MCF 10A (cell line): ENCODE measurements around the gene FRRS1L. TPM values are rescaled to one million over a fixed set of nuclear protein-coding genes. Genes with fewer than 3 reads are reported as not detected.

Source experiments
- BruUV-seq: library from RNA; stranded (reverse); fragments of 400-500 nt; replicated peaks from 2 replicates; lab custom pipeline; 2021; lab: Mats Ljungman, UMichigan
- CTCF ChIA-PET: fragments of 300-600 bp; sonication (Branson Sonifier 250); formaldehyde crosslinking; extraction: SDS; loops from one replicate; lab custom pipeline; 2021; ENCODE audit warnings: antibody characterized with exemption, inconsistent platforms; lab: Yijun Ruan, JAX
- POLR2A ChIA-PET: fragments of 300-600, 350-650 bp; sonication (Branson Sonifier 250); formaldehyde crosslinking; extraction: SDS; loops from one replicate; lab custom pipeline; 2020; ENCODE audit warnings: antibody characterized with exemption, inconsistent platforms; lab: Yijun Ruan, JAX
- DNase-seq: peaks from one replicate; pipeline ENCODE4 v3.0.0-alpha.2; 2018; ENCODE audit not compliant: unreplicated experiment
- H3K27ac Mint-ChIP-seq: one replicate; pipeline ENCODE4 v1.8.0; 2022; ENCODE audit warnings: mild to moderate bottlenecking, low read depth, mixed read lengths; ENCODE audit not compliant: unreplicated experiment
- H3K27me3 Mint-ChIP-seq: one replicate; pipeline ENCODE4 v1.8.0; 2022; ENCODE audit warnings: mixed read lengths; ENCODE audit not compliant: insufficient read depth, unreplicated experiment
- H3K36me3 Mint-ChIP-seq: one replicate; pipeline ENCODE4 v1.8.0; 2022; ENCODE audit warnings: mild to moderate bottlenecking, moderate library complexity, mixed read lengths; ENCODE audit not compliant: insufficient read depth, unreplicated experiment
- H3K4me1 Mint-ChIP-seq: one replicate; pipeline ENCODE4 v1.8.0; 2022; ENCODE audit warnings: mixed read lengths; ENCODE audit not compliant: insufficient read depth, unreplicated experiment
- H3K4me3 Mint-ChIP-seq: one replicate; pipeline ENCODE4 v1.8.0; 2022; ENCODE audit warnings: mild to moderate bottlenecking, moderate library complexity, mixed read lengths; ENCODE audit not compliant: unreplicated experiment
- H3K9me3 Mint-ChIP-seq: one replicate; pipeline ENCODE4 v1.8.0; 2022; ENCODE audit warnings: mixed read lengths; ENCODE audit not compliant: unreplicated experiment
- CTCF ChIP-seq: fragments of 200-600 bp; IDR thresholded peaks from one replicate; pipeline ENCODE4 v1.8.0; 2022; ENCODE audit warnings: antibody characterized with exemption, mild to moderate bottlenecking; ENCODE audit not compliant: unreplicated experiment
- intact Hi-C: fragments of 100-400 bp; cut with micrococcal nuclease; formaldehyde crosslinking; loops from 2 replicates; pipeline ENCODE4 v1.14.1; 2022
- total RNA-seq: library from RNA; stranded (reverse); gene quantifications from 2 replicates; pipeline ENCODE4 v1.2.3, GENCODE V29; 2022

Gene FRRS1L
- total RNA-seq, 1 experiment from 2014 or later, result not detected

DNA sequence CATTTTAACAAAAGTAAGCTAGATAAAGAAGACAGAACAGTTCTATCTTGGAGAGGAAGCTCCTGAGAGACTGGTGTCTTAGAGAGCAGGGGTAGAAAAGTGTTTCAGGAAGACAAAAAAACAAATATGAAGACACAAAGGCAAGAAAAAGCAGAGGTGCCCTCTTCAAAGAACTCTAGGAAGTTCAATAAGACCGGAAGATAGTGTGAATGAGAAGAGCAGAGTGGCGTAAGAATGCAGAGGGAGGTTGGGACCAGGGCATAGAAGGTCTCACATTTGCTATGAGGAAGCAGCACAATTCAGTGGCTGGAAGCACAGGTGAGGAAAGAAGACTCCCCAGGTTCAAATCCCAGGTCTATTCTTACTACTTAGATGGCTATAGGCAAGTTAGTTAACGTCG lies 69.9 kb downstream of the FRRS1L start:
- ChIA-PET CTCF (interaction anchor here (0.6 to 2.9 kb wide), 5 partner anchors 9 to 249 kb away, joined by 3 to 9 read pairs (median 4); no protein-coding TSS in a partner anchor), POLR2A (interaction anchor here (0.9 to 3.6 kb wide), 4 partner anchors 9 to 80 kb away, joined by 3 to 35 read pairs (median 4); partner anchors contain the start of gene TMEM245)
- peaks cover 34% of the 10 kb centered on the region for H3K36me3 Mint-ChIP-seq
- no peak for TF ChIP-seq CTCF
- H3K4me1 Mint-ChIP-seq, result peaks cover 54% of the 10 kb centered on the region
- no TSS peak for BruUV-seq
- H3K27ac Mint-ChIP-seq, result peak overlapping the region; percentile 84
- DNase-seq, result no peak
- H3K4me3 Mint-ChIP-seq, result no peak overlapping the region
- no peaks in the 10 kb centered on the region for H3K27me3 Mint-ChIP-seq
- H3K9me3 Mint-ChIP-seq, result no peaks in the 10 kb centered on the region
- intact Hi-C loops, result no loop called here

- H3K9me3 Mint-ChIP-seq, result no peaks in the 10 kb centered on the region
- no peak overlapping the region for H3K4me3 Mint-ChIP-seq
- POLR2A ChIA-PET, result no interaction called here
- peaks cover 41% of the 10 kb centered on the region for H3K4me1 Mint-ChIP-seq
- CTCF ChIA-PET, result interaction anchor here (0.6 kb wide), 1 partner anchor 8 kb away, joined by 4 read pairs; no protein-coding TSS in a partner anchor
- no peaks in the 10 kb centered on the region for H3K27me3 Mint-ChIP-seq
- no peak for DNase-seq
- intact Hi-C loops, result no loop called here
- peaks cover 52% of the 10 kb centered on the region for H3K36me3 Mint-ChIP-seq
- H3K27ac Mint-ChIP-seq, result peak overlapping the region; percentile 52
- no peak for TF ChIP-seq CTCF
- BruUV-seq, result no TSS peak
These were observed 71.7 kb downstream of the FRRS1L start for GRCh38 chr9:109095321-109095720.

GRCh38 chr9:109094268-109094667 lies 72.8 kb downstream of the FRRS1L start:
- Mint-ChIP-seq H3K36me3 (peaks cover 61% of the 10 kb centered on the region), H3K4me3 (no peak overlapping the region), H3K27me3 (no peaks in the 10 kb centered on the region), H3K27ac (no peak overlapping the region), H3K9me3 (no peaks in the 10 kb centered on the region), H3K4me1 (peaks cover 38% of the 10 kb centered on the region)
- no peak for DNase-seq
- BruUV-seq, result no TSS peak
- no peak for TF ChIP-seq CTCF
- CTCF ChIA-PET, result interaction anchor here (0.5 to 1.5 kb wide), 4 partner anchors 9 to 726 kb away, joined by 3 read pairs; no protein-coding TSS in a partner anchor
- POLR2A ChIA-PET, result interaction anchor here (0.6 to 0.7 kb wide), 3 partner anchors 14 to 234 kb away, joined by 3 read pairs; no protein-coding TSS in a partner anchor
- intact Hi-C loops, result no loop called here

DNA sequence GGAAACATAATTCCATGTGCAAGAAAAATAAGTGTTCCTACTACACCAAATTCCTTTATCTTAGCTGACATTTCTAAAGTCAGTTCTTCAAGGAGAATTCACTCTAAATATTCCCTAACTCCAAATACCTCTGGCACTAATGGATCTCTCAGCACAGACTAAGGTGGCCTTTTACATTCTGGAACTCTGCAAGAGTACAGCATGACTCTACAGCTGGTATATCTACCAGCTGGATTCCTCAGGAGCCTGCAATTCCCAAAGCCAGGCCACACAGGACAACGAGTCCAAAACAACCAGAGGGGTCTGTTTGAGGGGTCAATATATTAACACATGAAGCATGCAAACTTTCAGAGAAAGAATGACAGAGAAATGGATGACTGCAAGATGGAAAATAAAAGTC lies 74.5 kb downstream of the FRRS1L start:
- BruUV-seq, result no TSS peak
- Mint-ChIP-seq H3K36me3 (peaks cover 75% of the 10 kb centered on the region), H3K27ac (no peak overlapping the region), H3K27me3 (no peaks in the 10 kb centered on the region), H3K9me3 (no peaks in the 10 kb centered on the region), H3K4me3 (no peak overlapping the region), H3K4me1 (peaks cover 24% of the 10 kb centered on the region)
- CTCF ChIA-PET, result no interaction called here
- POLR2A ChIA-PET, result interaction anchor here (0.7 to 0.9 kb wide), 2 partner anchors 15 to 26 kb away, joined by 4 to 7 read pairs; partner anchors contain the start of gene TMEM245
- no peak for DNase-seq
- TF ChIP-seq CTCF, result no peak
- intact Hi-C loops, result no loop called here
